ENCODE measurements around the gene STK17B.

DNA sequence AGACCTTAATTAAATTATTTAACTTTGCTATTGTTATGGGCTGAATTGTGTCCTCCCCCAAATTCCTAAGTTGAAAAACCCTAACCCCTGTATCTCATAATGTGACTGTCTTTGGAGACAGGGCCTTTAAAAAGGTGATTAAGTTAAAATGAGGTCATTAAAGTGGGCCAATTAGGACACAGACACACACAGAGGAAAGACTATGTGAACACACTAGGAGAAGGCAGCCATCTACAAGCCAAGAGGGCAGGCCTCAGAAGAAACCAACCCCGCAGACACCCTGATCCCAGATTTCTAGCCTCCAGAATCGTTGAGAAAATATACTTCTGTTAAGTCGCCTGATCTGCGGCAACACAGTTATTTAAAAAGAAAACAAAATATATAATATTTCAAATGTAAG lies 6.4 kb downstream of the STK17B start:
- TF ChIP-seq, protein P1, sequence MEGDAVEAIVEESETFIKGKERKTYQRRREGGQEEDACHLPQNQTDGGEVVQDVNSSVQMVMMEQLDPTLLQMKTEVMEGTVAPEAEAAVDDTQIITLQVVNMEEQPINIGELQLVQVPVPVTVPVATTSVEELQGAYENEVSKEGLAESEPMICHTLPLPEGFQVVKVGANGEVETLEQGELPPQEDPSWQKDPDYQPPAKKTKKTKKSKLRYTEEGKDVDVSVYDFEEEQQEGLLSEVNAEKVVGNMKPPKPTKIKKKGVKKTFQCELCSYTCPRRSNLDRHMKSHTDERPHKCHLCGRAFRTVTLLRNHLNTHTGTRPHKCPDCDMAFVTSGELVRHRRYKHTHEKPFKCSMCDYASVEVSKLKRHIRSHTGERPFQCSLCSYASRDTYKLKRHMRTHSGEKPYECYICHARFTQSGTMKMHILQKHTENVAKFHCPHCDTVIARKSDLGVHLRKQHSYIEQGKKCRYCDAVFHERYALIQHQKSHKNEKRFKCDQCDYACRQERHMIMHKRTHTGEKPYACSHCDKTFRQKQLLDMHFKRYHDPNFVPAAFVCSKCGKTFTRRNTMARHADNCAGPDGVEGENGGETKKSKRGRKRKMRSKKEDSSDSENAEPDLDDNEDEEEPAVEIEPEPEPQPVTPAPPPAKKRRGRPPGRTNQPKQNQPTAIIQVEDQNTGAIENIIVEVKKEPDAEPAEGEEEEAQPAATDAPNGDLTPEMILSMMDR (IDR thresholded peaks at IDR 0.05), result no peak
- TF ChIP-seq POLR2A (IDR thresholded peaks at IDR 0.05), result no peak

Data from uterus (tissue), 2 donors.